Progenitor cell of endocrine pancreas (in vitro differentiated cells): ENCODE measurements around the gene CNBD2. TPM values are rescaled to one million over a fixed set of nuclear protein-coding genes. Genes with fewer than 3 reads are reported as not detected.
"Not testable (repeated sequence)": the region's sequence is repeated elsewhere in the genome, so short reads cannot be mapped to it uniquely, and the experiment has no call there.

ENCODE experiments used
- DNase-seq: peaks from one replicate; pipeline ENCODE4 v3.0.0; 2021; ENCODE audit warnings: low spot score; ENCODE audit not compliant: unreplicated experiment
- H3K27ac Mint-ChIP-seq: 2 replicates; pipeline ENCODE4 v1.8.0; 2021; ENCODE audit warnings: mild to moderate bottlenecking, moderate library complexity, mixed read lengths
- H3K27me3 Mint-ChIP-seq: 2 replicates; pipeline ENCODE4 v1.8.0; 2021; ENCODE audit warnings: mixed read lengths
- H3K36me3 Mint-ChIP-seq: 2 replicates; pipeline ENCODE4 v1.8.0; 2022; ENCODE audit warnings: mixed read lengths; ENCODE audit not compliant: insufficient read depth
- H3K4me1 Mint-ChIP-seq: 2 replicates; pipeline ENCODE4 v1.8.0; 2021; ENCODE audit warnings: low read depth, mixed read lengths
- H3K4me3 Mint-ChIP-seq: 2 replicates; pipeline ENCODE4 v1.8.0; 2021; ENCODE audit warnings: low read depth, mild to moderate bottlenecking, moderate library complexity, mixed read lengths
- H3K9me3 Mint-ChIP-seq: 2 replicates; pipeline ENCODE4 v1.8.0; 2021; ENCODE audit warnings: low read depth, mixed read lengths
- total RNA-seq: library from RNA; stranded (reverse); gene quantifications from 2 replicates; pipeline ENCODE4 v1.2.1, GENCODE V29; 2021
- TF ChIP-seq, protein P1 (sequence below): fragments of 200-600 bp; sonication (generic); IDR thresholded peaks from one replicate; pipeline ENCODE4 v1.5.0; 2021; ENCODE audit warnings: antibody characterized with exemption, mild to moderate bottlenecking; ENCODE audit not compliant: unreplicated experiment

CNBD2 gene
- total RNA-seq, 1 donor from 2014 or later: 3.6 TPM

DNA sequence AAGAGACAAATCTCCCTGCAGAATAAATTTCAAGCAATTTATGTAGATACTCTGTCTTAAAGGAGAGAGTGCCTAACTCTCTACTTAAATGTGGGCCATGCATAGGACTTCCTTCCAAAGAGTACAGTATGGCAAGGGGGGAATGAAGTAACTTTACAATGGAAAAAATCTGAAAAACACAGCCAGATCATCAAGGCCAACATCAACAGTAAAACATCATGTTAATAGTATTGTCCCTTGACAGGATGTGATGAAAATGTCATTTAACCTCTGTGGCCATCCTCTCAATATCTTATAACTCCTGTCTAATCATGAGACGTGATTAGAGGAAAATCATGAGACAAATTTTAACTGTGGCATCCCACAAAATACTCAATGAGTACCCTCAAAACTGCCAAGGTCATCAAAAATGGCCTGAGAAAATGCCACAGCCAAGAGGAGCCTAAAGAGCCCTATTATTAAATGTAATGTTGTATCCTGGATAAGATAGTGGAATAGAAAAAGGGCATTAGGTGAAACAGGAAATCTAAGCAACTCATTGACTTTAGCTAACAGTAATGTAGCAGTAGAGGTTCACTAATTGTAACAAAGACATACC lies 47.5 kb downstream of the CNBD2 start:
- DNase-seq: no peak
- Mint-ChIP-seq H3K36me3 (no peaks in the 10 kb centered on the region), H3K4me3 (no peak overlapping the region), H3K9me3 (no peaks in the 10 kb centered on the region), H3K4me1 (peaks cover 7% of the 10 kb centered on the region), H3K27me3 (no peaks in the 10 kb centered on the region), H3K27ac (no peak overlapping the region)
- TF ChIP-seq, protein P1, sequence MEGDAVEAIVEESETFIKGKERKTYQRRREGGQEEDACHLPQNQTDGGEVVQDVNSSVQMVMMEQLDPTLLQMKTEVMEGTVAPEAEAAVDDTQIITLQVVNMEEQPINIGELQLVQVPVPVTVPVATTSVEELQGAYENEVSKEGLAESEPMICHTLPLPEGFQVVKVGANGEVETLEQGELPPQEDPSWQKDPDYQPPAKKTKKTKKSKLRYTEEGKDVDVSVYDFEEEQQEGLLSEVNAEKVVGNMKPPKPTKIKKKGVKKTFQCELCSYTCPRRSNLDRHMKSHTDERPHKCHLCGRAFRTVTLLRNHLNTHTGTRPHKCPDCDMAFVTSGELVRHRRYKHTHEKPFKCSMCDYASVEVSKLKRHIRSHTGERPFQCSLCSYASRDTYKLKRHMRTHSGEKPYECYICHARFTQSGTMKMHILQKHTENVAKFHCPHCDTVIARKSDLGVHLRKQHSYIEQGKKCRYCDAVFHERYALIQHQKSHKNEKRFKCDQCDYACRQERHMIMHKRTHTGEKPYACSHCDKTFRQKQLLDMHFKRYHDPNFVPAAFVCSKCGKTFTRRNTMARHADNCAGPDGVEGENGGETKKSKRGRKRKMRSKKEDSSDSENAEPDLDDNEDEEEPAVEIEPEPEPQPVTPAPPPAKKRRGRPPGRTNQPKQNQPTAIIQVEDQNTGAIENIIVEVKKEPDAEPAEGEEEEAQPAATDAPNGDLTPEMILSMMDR: no peak

DNA sequence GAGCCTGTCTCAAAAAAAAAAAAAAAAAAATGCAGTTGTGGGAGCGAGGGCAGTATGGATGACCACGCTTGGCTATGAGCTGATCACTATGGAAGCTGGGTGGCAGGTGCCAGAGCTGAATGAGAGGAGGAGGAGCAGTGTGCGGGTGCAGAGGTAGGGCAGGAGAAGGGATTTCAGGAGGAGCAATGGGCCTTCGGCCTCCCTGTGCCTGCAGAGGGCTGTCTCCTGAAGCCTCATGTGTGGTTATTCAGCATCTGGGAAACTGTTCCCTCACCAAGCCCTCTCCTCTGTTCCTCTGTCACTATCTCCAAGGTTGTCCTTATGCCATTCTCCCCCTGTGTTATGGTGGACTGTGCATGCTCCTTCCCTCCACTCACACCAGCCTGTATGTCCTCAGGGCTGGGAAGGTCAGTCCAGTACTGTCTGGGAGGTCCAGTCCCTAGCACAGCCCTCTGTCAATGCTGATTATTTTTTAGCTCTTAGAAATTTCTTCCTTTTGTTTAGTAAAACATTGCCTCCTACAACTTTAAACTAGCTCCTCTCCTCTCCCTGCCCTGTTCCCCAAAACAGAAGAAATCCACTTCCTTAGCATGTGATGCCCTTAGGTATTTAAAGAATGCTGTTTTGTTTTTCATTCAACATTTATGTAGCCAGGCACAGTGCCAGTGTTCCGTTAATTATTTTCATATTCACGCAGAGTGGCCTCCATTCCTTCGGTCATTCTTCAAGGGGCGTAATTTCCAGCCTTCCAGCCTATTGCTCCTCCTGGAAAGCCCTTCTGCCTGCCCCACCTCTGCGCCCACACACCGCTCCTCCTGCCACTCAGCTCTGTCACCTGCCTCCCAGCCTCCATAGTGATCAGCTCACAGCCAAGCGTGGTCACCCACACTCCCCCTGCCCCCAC lies 48.9 kb downstream of the CNBD2 start:
- no peak overlapping the region for H3K27ac Mint-ChIP-seq
- TF ChIP-seq, protein P1: no peak
- H3K36me3 Mint-ChIP-seq: no peaks in the 10 kb centered on the region
- no peaks in the 10 kb centered on the region for H3K9me3 Mint-ChIP-seq
- H3K4me3 Mint-ChIP-seq: no peak overlapping the region
- no peak for DNase-seq
- H3K27me3 Mint-ChIP-seq: no peaks in the 10 kb centered on the region
- peaks cover 7% of the 10 kb centered on the region for H3K4me1 Mint-ChIP-seq

DNA sequence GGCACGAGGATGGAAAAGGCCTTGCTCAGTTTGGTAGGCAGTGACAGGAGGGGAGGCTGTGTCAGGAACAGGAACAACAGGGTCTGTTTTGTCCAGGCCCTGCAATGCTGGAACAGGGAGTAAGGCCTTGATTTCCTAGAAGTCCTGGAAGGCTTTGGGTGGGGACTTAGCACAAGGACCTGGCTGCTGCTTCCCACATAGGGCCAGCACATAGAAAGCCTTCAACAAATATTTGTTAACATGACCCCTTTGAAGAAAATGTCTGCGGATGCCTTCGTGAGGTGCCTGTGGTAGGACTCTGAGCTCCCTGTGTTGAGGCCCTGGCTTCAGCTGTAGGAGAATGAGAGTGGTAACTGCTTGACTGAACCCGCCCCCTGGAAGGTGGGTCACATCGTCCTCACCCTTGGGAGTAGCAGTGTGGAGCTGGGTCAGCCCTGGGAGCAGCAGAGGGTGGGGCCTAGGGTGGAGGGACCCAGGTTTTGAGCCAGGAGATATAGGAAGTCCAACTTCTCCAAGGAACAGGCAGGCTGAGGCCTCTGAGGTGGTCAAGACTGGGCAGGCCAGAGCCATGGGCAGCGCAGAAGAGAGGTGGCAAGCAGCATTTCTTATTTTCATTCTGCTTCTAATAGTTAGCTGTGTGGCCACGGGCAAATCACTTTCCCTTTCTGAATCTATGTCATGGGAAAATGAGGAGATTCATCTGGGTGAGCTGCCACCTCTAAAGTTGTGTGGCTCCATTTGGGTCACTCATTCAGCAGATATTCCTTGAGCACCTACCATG lies 50.0 kb downstream of the CNBD2 start:
- Mint-ChIP-seq H3K4me1 (peaks cover 7% of the 10 kb centered on the region), H3K27me3 (no peaks in the 10 kb centered on the region), H3K27ac (no peak overlapping the region), H3K9me3 (no peaks in the 10 kb centered on the region), H3K4me3 (no peak overlapping the region), H3K36me3 (no peaks in the 10 kb centered on the region)
- DNase-seq: no peak
- TF ChIP-seq, protein P1: no peak

DNA sequence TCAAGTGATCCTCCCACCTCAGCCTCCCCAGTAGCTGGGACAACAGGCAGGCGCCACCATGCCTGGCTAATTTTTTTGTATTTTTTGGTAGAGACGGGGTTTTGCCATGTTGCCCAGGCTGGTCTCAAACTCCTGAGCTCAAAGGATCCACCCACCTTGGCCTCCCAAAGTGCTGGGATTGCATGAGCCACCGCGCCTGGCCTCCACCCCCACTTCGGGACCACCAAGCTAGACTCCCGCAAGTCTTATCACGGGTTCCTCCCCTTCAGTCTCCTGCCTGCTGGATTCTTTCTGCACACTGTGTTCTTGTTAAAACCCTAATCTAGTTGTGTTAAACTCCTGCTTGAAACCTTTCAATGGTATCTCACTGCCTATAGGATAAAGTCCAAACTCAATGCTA lies 57.7 kb downstream of the CNBD2 start:
- not testable (repeated sequence) for DNase-seq, H3K27ac Mint-ChIP-seq, H3K4me3 Mint-ChIP-seq, H3K4me1 Mint-ChIP-seq, H3K27me3 Mint-ChIP-seq, H3K9me3 Mint-ChIP-seq, H3K36me3 Mint-ChIP-seq

DNA sequence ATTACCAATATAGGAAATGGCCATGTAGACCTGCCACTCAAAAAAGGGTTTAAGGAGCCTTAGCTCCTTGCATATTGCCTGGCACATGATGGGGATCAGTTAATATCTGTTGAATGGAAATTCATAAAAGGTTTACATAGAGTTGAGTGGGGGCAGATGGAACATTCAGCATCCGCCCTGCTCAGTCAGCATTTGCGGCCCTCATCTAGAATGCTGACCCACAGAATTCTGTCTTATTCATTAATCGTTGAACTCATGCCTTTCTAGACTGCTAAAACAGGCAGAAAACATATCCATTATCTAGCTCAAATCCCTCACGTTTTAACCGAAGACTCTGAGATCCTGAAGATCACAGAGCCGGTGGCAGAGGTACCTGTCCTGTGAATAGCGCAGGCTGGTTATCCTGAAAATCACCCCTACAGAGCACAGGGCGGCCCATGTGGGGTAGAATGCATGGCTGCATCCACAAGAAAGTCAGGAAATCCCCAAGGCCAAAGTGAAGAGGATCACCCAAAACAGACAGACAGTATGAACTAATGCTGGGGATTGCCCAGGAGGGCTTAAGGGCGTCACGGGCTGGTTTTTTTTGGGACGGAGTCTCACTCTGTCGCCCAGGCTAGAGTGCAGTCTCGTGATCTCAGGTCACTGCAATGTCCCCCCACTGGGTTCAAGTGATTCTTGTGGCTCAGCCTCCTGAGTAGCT lies 59.9 kb downstream of the CNBD2 start:
- no peak overlapping the region for H3K27ac Mint-ChIP-seq
- H3K27me3 Mint-ChIP-seq: peaks cover 5% of the 10 kb centered on the region
- H3K4me3 Mint-ChIP-seq: no peak overlapping the region
- H3K4me1 Mint-ChIP-seq: peaks cover 5% of the 10 kb centered on the region
- TF ChIP-seq, protein P1: no peak
- no peaks in the 10 kb centered on the region for H3K9me3 Mint-ChIP-seq
- DNase-seq: no peak
- H3K36me3 Mint-ChIP-seq: no peaks in the 10 kb centered on the region
